Activated CD8-positive, alpha-beta memory T cell treated with anti-CD3 and anti-CD28 coated beads for 4 hours (primary cell): ENCODE measurements around the gene LTA4H.

ENCODE experiments used
- DNase-seq, 2 donors: peaks; one replicate each; pipeline ENCODE4 v3.0.0-alpha.2; 2020; ENCODE audit warnings: low read depth in 2 of 2

LTA4H gene

DNA sequence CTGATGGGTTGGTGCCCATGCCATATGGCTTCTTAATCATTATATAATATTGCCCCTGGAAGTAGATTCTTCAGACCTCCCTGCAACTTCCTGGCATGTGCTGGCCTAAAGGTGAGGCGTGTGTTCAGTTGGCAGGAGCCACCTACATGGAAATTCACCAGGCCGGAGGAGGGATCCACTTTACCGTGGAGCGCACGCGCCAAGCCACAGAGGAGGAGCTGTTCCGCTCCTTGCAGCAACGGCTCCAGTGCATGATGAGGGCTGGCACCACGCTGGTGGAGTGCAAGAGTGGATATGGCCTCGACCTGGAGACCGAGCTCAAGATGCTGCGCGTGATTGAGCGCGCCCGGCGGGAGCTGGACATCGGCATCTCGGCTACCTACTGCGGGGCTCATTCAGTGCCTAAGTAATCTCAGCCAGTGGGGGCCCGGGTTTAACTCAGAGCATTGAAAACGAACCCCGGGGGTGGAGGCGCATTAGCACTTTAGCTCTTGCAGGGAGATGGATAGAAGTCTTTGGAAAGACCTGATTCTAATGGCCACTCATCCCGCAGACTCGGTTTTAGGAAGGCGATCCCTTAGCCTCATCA lies 78.7 kb downstream of the LTA4H start:
- DNase-seq, result no peak

GRCh38 chr12:95955549-95956159 lies 79.7 kb downstream of the LTA4H start:
- DNase-seq, result no peak

DNA sequence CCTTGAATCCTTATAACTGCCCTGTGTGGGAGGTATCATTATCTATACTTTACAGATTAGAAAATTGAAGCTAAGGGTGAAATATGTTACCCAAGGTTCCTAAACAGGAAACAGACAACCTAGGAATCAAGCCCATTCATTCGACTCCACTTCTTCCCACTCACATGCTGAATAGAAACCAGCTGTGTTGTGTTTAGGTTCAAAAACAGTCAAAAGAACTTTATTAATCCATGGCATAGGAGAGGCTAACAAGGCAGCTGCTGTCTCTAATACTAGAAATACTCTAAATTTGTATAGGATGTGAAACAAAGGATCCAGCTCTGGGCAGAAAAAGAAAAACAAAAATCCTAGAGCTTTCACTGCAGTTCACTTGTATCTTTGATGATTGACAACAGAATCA lies 82.4 kb downstream of the LTA4H start:
- DNase-seq, result no peak

GRCh38 chr12:95951515-95951914 lies 83.9 kb downstream of the LTA4H start:
- no peak for DNase-seq
